OCI-LY1 (cell line): Measurements from ENCODE around the gene AP1G1.

Experiments used
- H2AFZ ChIP-seq: fragments of 200-600 bp; sonication (generic), shearing (Covaris generic); 2 replicates; pipeline ENCODE4 v1.6.0; 2014; ENCODE audit warnings: antibody characterized with exemption, mild to moderate bottlenecking, low read length
- H3F3A ChIP-seq: fragments of 200-600 bp; sonication (generic), shearing (Covaris generic); 2 replicates; pipeline ENCODE4 v1.6.0; 2014; ENCODE audit warnings: mild to moderate bottlenecking, antibody characterized with exemption, low read length, moderate library complexity; ENCODE audit not compliant: insufficient read depth
- H3K27ac ChIP-seq: fragments of 200-600 bp; sonication (generic); 2 replicates; pipeline ENCODE4 v1.5.1; 2014; ENCODE audit warnings: low read length, mixed run types, mild to moderate bottlenecking, low read depth; ENCODE audit not compliant: poor library complexity, severe bottlenecking
- H3K27me3 ChIP-seq: fragments of 200-600 bp; sonication (generic); 2 replicates; pipeline ENCODE4 v1.6.0; 2014; ENCODE audit warnings: antibody characterized with exemption, mild to moderate bottlenecking, low read length, moderate library complexity; ENCODE audit not compliant: insufficient read depth
- H3K36me3 ChIP-seq: fragments of 200-600 bp; sonication (generic); 2 replicates; pipeline ENCODE4 v1.6.1; 2014; ENCODE audit warnings: mild to moderate bottlenecking, antibody characterized with exemption, low read length, moderate library complexity, mixed read lengths; ENCODE audit not compliant: insufficient read depth
- H3K4me1 ChIP-seq: fragments of 200-600 bp; sonication (generic); 2 replicates; pipeline ENCODE4 v1.5.1; 2014; ENCODE audit warnings: mild to moderate bottlenecking, low read length, moderate library complexity; ENCODE audit not compliant: insufficient read depth, severe bottlenecking
- H3K4me2 ChIP-seq: fragments of 200-600 bp; sonication (generic), shearing (Covaris generic); 2 replicates; pipeline ENCODE4 v1.6.1; 2014; ENCODE audit warnings: low read length
- H3K4me3 ChIP-seq: fragments of 200-600 bp; sonication (generic); 2 replicates; pipeline ENCODE4 v1.5.1; 2014; ENCODE audit warnings: low read length, low read depth, mild to moderate bottlenecking, mixed read lengths; ENCODE audit not compliant: poor library complexity, severe bottlenecking
- H3K79me2 ChIP-seq: fragments of 200-600 bp; shearing (Covaris generic); 2 replicates; pipeline ENCODE4 v1.6.1; 2016; ENCODE audit warnings: mixed run types, low read length, mixed read lengths; ENCODE audit not compliant: insufficient read depth
- H3K9ac ChIP-seq: fragments of 200-600 bp; sonication (generic), shearing (Covaris generic); 2 replicates; pipeline ENCODE4 v1.6.1; 2014; ENCODE audit warnings: mild to moderate bottlenecking, low read length, mixed read lengths
- H3K9me2 ChIP-seq: fragments of 200-600 bp; sonication (generic), shearing (Covaris generic); 2 replicates; pipeline ENCODE4 v1.6.1; 2014; ENCODE audit warnings: low read depth, mild to moderate bottlenecking, low read length, mixed read lengths
- H3K9me3 ChIP-seq: fragments of 200-600 bp; shearing (Covaris generic); 2 replicates; pipeline ENCODE4 v1.6.1; 2014; ENCODE audit warnings: low read length, mixed read lengths
- H4K20me1 ChIP-seq: fragments of 200-600 bp; sonication (generic), shearing (Covaris generic); 2 replicates; pipeline ENCODE4 v1.6.0; 2016; ENCODE audit warnings: mild to moderate bottlenecking, low read length; ENCODE audit not compliant: insufficient read depth
- CTCF ChIP-seq: fragments of 200-600 bp; sonication (generic), shearing (Covaris generic); IDR thresholded peaks from 2 replicates; pipeline ENCODE4 v1.5.1; 2017; ENCODE audit warnings: mild to moderate bottlenecking, antibody characterized with exemption, low read length, moderate library complexity, mixed read lengths
- EZH2 ChIP-seq: fragments of 200-600 bp; sonication (generic), shearing (Covaris generic); IDR thresholded peaks from 2 replicates; pipeline ENCODE4 v1.8.0; 2017; ENCODE audit warnings: borderline replicate concordance, mixed run types, mild to moderate bottlenecking, antibody characterized with exemption, low read length, moderate library complexity, mixed read lengths

Gene AP1G1

GRCh38 chr16:71721066-71721740, 87.4 kb downstream of the AP1G1 start:
- H2AFZ ChIP-seq: no peak overlapping the region
- H3K9me2 ChIP-seq: no peaks in the 10 kb centered on the region
- H3K27me3 ChIP-seq: no peaks in the 10 kb centered on the region
- TF ChIP-seq CTCF (no peak), EZH2 (no peak)
- H3K36me3 ChIP-seq: no peaks in the 10 kb centered on the region
- H3K9ac ChIP-seq: no peak overlapping the region
- H3K27ac ChIP-seq: no peak overlapping the region
- no peak overlapping the region for H3K4me2 ChIP-seq
- no peaks in the 10 kb centered on the region for H4K20me1 ChIP-seq
- no peaks in the 10 kb centered on the region for H3K9me3 ChIP-seq
- H3F3A ChIP-seq: 0 out of 2 replicates have a peak, but pooled peaks cover 4% of the 10 kb centered on the region
- peaks cover 20% of the 10 kb centered on the region for H3K4me1 ChIP-seq
- H3K4me3 ChIP-seq: no peak overlapping the region
- H3K79me2 ChIP-seq: peaks cover 4% of the 10 kb centered on the region; the same call in 1 of the 2 replicates

GRCh38 chr16:71712501-71712900, 96.1 kb downstream of the AP1G1 start:
- Histone ChIP-seq H3K36me3 (no peaks in the 10 kb centered on the region; the same call in 1 of the 2 replicates), H3F3A (0 out of 2 replicates have a peak, but pooled peaks cover 4% of the 10 kb centered on the region), H3K4me3 (no peak overlapping the region), H3K9me2 (no peaks in the 10 kb centered on the region), H3K27ac (no peak overlapping the region), H3K4me1 (peaks cover 15% of the 10 kb centered on the region), H3K9ac (no peak overlapping the region), H2AFZ (no peak overlapping the region), H4K20me1 (no peaks in the 10 kb centered on the region), H3K4me2 (no peak overlapping the region), H3K79me2 (no peaks in the 10 kb centered on the region), H3K9me3 (no peaks in the 10 kb centered on the region), H3K27me3 (no peaks in the 10 kb centered on the region)
- TF ChIP-seq EZH2 (no peak), CTCF (no peak)

GRCh38 chr16:71711789-71712188, 96.8 kb downstream of the AP1G1 start:
- Histone ChIP-seq H3K79me2 (no peaks in the 10 kb centered on the region), H3K4me1 (peaks cover 17% of the 10 kb centered on the region)

More at GRCh38 chr16:71711789-71712188, 96.8 kb downstream of the AP1G1 start:
- peak overlapping the region; percentile 24; the same call in 1 of the 2 replicates for H3K4me2 ChIP-seq
- H4K20me1 ChIP-seq: no peaks in the 10 kb centered on the region
- H3K9me2 ChIP-seq: no peaks in the 10 kb centered on the region
- H3F3A ChIP-seq: no peaks in the 10 kb centered on the region
- no peak overlapping the region for H3K4me3 ChIP-seq
- H3K27me3 ChIP-seq: no peaks in the 10 kb centered on the region
- no peak overlapping the region for H2AFZ ChIP-seq
- H3K9ac ChIP-seq: no peak overlapping the region
- H3K27ac ChIP-seq: no peak overlapping the region
- no peaks in the 10 kb centered on the region for H3K9me3 ChIP-seq
- no peaks in the 10 kb centered on the region; the same call in 1 of the 2 replicates for H3K36me3 ChIP-seq
- TF ChIP-seq CTCF (no peak), EZH2 (no peak)
